Left lung (tissue), 14 donors: ENCODE measurements around the gene NME1. TPM values are rescaled to one million over a fixed set of nuclear protein-coding genes. Genes with fewer than 3 reads are reported as not detected.
A peak's percentile ranks its signal among the peaks of the same experiment; 100 is the strongest.
"Not testable (repeated sequence)": the region's sequence is repeated elsewhere in the genome, so short reads cannot be mapped to it uniquely, and the experiment has no call there.

Source experiments
- ATAC-seq: fragments of 200-7000 bp; cut with Tn5 transposase; one replicate; pipeline ENCODE4 v1.9.1; 2020; ENCODE audit warnings: moderate library complexity
- DNase-seq, 4 donors: peaks; one replicate each; pipeline ENCODE4 v3.0.0-alpha.2; 2013 to 2020
- H3K27ac ChIP-seq, 2 donors: fragments of 200-600 bp; sonication (generic) in 1 of 2; one replicate each; pipeline versions ENCODE4 v1.5.0 to v1.8.0; 2020 to 2021
- H3K27me3 ChIP-seq, 2 donors: fragments of 200-600 bp; sonication (generic) in 1 of 2; one replicate each; pipeline versions ENCODE4 v1.5.0 to v1.8.0; 2020 to 2021
- H3K36me3 ChIP-seq, 2 donors: fragments of 200-600 bp; sonication (generic) in 1 of 2; one replicate each; pipeline versions ENCODE4 v1.5.0 to v1.8.0; 2020 to 2021
- H3K4me1 ChIP-seq, 2 donors: fragments of 200-600 bp; one replicate each; pipeline ENCODE4 v1.8.0; 2021
- H3K4me3 ChIP-seq, 2 donors: fragments of 200-600 bp; sonication (generic) in 1 of 2; one replicate each; pipeline versions ENCODE4 v1.5.0 to v1.8.0; 2020 to 2021; ENCODE audit warnings: mild to moderate bottlenecking in 1 of 2
- H3K9me3 ChIP-seq, 2 donors: fragments of 200-600 bp; sonication (generic) in 1 of 2; one replicate each; pipeline versions ENCODE4 v1.5.0 to v1.8.0; 2020 to 2021
- intact Hi-C, 2 donors: fragments of 100-400 bp; cut with DNase I; formaldehyde crosslinking; loops; one replicate each; pipeline versions ENCODE4 v1.11.2 to v1.14.2; 2022
- long read RNA-seq, 12 donors: library from polyadenylated mRNA in 2 of 12; unstranded in 2 of 12; transcript quantifications; one replicate each; pipeline ENCODE4 v2.0.0 and lab custom pipeline, GENCODE V29; 2019 to 2026
- polyA plus RNA-seq, 6 donors: library from polyadenylated mRNA; unstranded; fragments of 120-200 nt; gene quantifications; one replicate each; pipeline ENCODE4 v1.2.1, GENCODE V29; 2013; ENCODE audit not compliant: insufficient read length in 6 of 6
- total RNA-seq, 2 donors: library from RNA; stranded (reverse); fragmentation: NEBNext Ultra II Directional; extraction: Animal tissue kit (Norgen Biotek cat#: 25700); gene quantifications; one replicate each; pipeline ENCODE4 v1.2.1, GENCODE V29; 2021
- TF ChIP-seq, protein P1 (sequence below), 2 donors: fragments of 200-600 bp; sonication (generic) in 1 of 2; IDR thresholded peaks; one replicate each; pipeline versions ENCODE4 v1.5.0 to v1.8.0; 2021; ENCODE audit warnings: antibody characterized with exemption in 2 of 2
- donor health status: DM: no; HTN: yes; CAD: no.
- donor health status: DM: no; HTN: no; CAD: no.

Gene NME1
- total RNA-seq (100 to 1,000 TPM in 1 of 2 donors, 10 to 100 TPM in 1; 66.8 to 131 TPM), polyA plus RNA-seq (10 to 100 TPM; 47.7 to 67.8 (median 54.6) TPM)
- long read RNA-seq, donor 1, transcript NME1-203 (5 exons, 940 nt) = major isoform, 109 of 127 reads
- long read RNA-seq, donor 1, partial matches to known transcripts = 15 of 127 reads
- long read RNA-seq, donor 1, other reads (novel, unspliced or antisense) = 0 of 127 reads
- long read RNA-seq, donor 2, transcript NME1-203 (5 exons, 940 nt) = major isoform, 106 of 136 reads
- long read RNA-seq, donor 2, partial matches to known transcripts = 28 of 136 reads
- long read RNA-seq, donor 2, other reads (novel, unspliced or antisense) = 0 of 136 reads
- long read RNA-seq, donor 3, transcript NME1-203 (5 exons, 940 nt) = major isoform, 106 of 117 reads
- long read RNA-seq, donor 3, partial matches to known transcripts = 8 of 117 reads
- long read RNA-seq, donor 3, other reads (novel, unspliced or antisense) = 0 of 117 reads
- long read RNA-seq, donor 4, transcript NME1-202 (6 exons, 986 nt) = minor isoform, 5 of 98 reads
- long read RNA-seq, donor 4, transcript NME1-203 (5 exons, 940 nt) = major isoform, 90 of 98 reads
- long read RNA-seq, donor 4, partial matches to known transcripts = 1 of 98 reads
- long read RNA-seq, donor 4, other reads (novel, unspliced or antisense) = 2 of 98 reads
- long read RNA-seq, donor 5, transcript NME1-203 (5 exons, 940 nt) = major isoform, 77 of 88 reads
- long read RNA-seq, donor 5, partial matches to known transcripts = 9 of 88 reads
- long read RNA-seq, donor 5, other reads (novel, unspliced or antisense) = 0 of 88 reads
- long read RNA-seq, donor 6, transcript NME1-203 (5 exons, 940 nt) = major isoform, 139 of 152 reads
- long read RNA-seq, donor 6, partial matches to known transcripts = 11 of 152 reads
- long read RNA-seq, donor 6, other reads (novel, unspliced or antisense) = 0 of 152 reads
- long read RNA-seq, donor 7, transcript NME1-203 (5 exons, 940 nt) = major isoform, 52 of 61 reads
- long read RNA-seq, donor 7, partial matches to known transcripts = 7 of 61 reads
- long read RNA-seq, donor 7, other reads (novel, unspliced or antisense) = 0 of 61 reads
- long read RNA-seq, donor 8, transcript NME1-203 (5 exons, 940 nt) = major isoform, 48 of 54 reads
- long read RNA-seq, donor 8, partial matches to known transcripts = 6 of 54 reads
- long read RNA-seq, donor 8, other reads (novel, unspliced or antisense) = 0 of 54 reads
- long read RNA-seq, donor 9 = 0 reads
- long read RNA-seq, donor 10, transcript NME1-203 (5 exons, 940 nt) = major isoform, 193 of 206 reads
- long read RNA-seq, donor 10, transcript NME1-202 (6 exons, 986 nt) = minor isoform, 7 of 206 reads
- long read RNA-seq, donor 10, partial matches to known transcripts = 2 of 206 reads
- long read RNA-seq, donor 10, other reads (novel, unspliced or antisense) = 3 of 206 reads
- long read RNA-seq, donor 11 = 0 reads
- long read RNA-seq, donor 12, transcript NME1-203 (5 exons, 940 nt) = major isoform, 47 of 47 reads
- long read RNA-seq, donor 12, partial matches to known transcripts = 0 of 47 reads
- long read RNA-seq, donor 12, other reads (novel, unspliced or antisense) = 0 of 47 reads

DNA sequence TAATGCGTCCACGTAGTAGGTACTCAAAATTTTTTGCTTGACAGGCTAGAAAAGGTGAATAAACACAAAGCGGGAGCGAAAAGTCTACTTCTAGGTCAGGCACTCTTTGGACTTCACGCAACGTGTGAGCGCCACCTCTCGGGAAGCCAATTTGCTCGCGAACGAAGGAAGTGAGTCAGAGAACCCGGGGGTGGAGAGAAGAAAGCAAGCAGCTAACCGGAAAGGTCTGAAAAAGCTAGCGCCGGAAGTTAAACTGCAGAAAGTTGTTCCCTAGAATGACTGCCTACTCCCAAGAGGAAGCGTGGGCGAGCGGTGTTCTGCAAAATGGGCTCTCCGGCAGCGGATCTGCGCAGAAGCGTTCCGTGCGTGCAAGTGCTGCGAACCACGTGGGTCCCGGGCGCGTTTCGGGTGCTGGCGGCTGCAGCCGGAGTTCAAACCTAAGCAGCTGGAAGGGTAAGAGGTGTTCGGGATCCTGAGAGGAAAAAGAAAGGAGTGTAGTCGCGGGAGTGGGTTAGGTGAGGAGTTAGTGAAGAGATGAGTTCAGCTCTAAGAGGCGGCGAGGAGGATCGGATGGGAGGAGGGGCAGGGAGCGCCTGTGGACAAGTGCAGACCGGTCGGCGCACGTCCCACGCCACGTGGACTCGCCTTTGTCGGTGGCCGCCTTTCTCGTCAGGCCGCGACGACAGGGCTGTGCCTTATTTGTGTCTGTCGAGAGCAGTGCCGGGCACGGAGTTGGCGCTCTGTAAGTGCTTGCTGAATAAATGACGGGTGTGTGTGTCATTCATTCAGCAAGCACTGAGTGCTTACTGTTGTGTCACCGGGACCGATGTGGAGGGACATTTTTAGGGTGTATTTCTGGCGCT is at the start of gene NME1:
Gene NME1 (plus strand): TSS at position 350 of the 863 bp plus-strand sequence. CDS start 2,096 bp downstream, outside the sequence.
- peak; percentile 96 for ATAC-seq
- no peaks in the 10 kb centered on the region for H3K9me3 ChIP-seq
- H3K36me3 ChIP-seq = peaks cover 0 to 26% of the 10 kb centered on the region in 2 donors
- H3K27me3 ChIP-seq = no peaks in the 10 kb centered on the region
- TF ChIP-seq, protein P1, sequence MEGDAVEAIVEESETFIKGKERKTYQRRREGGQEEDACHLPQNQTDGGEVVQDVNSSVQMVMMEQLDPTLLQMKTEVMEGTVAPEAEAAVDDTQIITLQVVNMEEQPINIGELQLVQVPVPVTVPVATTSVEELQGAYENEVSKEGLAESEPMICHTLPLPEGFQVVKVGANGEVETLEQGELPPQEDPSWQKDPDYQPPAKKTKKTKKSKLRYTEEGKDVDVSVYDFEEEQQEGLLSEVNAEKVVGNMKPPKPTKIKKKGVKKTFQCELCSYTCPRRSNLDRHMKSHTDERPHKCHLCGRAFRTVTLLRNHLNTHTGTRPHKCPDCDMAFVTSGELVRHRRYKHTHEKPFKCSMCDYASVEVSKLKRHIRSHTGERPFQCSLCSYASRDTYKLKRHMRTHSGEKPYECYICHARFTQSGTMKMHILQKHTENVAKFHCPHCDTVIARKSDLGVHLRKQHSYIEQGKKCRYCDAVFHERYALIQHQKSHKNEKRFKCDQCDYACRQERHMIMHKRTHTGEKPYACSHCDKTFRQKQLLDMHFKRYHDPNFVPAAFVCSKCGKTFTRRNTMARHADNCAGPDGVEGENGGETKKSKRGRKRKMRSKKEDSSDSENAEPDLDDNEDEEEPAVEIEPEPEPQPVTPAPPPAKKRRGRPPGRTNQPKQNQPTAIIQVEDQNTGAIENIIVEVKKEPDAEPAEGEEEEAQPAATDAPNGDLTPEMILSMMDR (IDR thresholded peaks at IDR 0.05) = peak; percentile 46 to 74
- peaks cover 8 to 26% of the 10 kb centered on the region in 2 donors for H3K4me1 ChIP-seq
- H3K27ac ChIP-seq = peak within 1 kb of the TSS; percentile 90 to 91
- H3K4me3 ChIP-seq = peak within 1 kb of the TSS; percentile 65 to 67
- peak; percentile 95 to 99 (median 97) for DNase-seq
- intact Hi-C loops = loop anchor here in 1 of 2 donors (5.0 kb wide), 1 partner anchor 151 kb away; no protein-coding TSS in a partner anchor

DNA sequence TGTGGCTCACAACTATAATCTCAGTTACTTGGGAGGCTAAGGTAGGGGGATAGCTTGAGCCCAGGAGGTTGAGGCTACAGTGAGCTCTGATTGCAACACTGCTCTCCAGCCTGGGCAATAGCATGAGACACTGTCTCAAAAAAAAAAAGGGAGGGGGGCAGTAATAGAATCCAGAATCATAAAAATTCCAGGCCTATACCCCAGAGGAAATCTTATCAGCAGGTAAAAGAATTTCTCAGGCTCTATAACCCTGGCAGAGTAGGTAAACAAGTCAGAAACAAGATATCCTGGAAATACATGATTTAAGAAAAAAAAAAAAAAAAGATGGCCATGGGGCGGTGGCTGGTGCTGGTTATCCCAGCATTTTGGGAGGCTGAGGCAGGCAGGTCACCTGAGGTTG is 45.6 kb upstream of the NME1 start:
- Histone ChIP-seq H3K27ac (peak overlapping the region in 1 of 2 donors; percentile 62), H3K4me1 (peaks cover 13 to 50% of the 10 kb centered on the region in 2 donors), H3K27me3 (no peaks in the 10 kb centered on the region), H3K36me3 (peaks cover 0 to 4% of the 10 kb centered on the region in 2 donors), H3K4me3 (no peak overlapping the region), H3K9me3 (no peaks in the 10 kb centered on the region)
- TF ChIP-seq, protein P1 (IDR thresholded peaks at IDR 0.05) = no peak
- DNase-seq = no peak
- intact Hi-C loops = no loop called here
- ATAC-seq = peak; percentile 8

DNA sequence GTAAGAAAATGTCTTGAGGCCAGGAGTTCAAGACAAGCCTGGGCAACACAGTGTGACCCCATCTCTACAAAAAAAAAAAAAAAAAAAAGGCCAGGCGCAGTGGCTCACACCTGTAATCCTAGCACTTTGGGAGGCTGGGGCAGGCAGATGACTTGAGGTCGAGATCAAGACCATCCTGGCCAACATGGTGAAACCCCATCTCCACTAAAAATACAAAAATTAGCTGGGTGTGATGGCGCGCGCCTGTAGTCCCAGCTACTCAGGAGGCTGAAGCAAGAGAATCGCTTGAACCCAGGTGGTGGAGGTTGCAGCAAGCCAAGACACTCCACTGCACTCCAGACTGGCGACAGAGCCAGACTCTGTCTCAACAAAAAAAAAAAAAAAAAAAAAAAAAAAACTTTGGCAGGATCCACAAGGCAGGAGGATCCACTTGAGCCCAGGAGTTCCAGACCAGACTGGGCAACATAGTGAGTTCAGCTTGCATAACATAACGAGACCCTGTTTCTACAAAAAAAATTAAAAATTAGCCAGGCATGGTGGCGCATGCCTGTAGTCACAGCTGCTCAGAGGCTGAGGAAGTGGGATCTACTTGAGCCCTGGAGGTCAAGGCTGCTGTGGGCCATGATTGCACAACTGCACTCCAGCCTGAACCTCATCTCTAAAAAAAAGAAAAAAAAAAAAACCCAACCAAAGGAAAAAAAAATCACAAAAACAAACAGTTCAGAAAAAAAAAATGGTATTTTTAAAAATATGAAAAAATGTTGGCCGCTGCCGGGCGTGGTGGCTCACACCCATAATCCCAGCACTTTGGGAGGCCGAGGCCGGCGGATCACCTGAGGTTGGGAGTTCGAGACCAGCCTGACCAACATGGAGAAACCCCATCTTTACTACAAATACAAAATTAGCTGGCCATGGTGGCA is 40.8 kb upstream of the NME1 start:
- intact Hi-C loops, H3K4me3 ChIP-seq, H3K9me3 ChIP-seq, H3K27me3 ChIP-seq, H3K36me3 ChIP-seq: not testable (repeated sequence)
- peak overlapping the region; percentile 45 to 56 for H3K27ac ChIP-seq
- peaks cover 10 to 52% of the 10 kb centered on the region in 2 donors for H3K4me1 ChIP-seq
- ATAC-seq (peak; percentile 89), DNase-seq (peak in 2 of 4 donors; percentile 70 to 79)

DNA sequence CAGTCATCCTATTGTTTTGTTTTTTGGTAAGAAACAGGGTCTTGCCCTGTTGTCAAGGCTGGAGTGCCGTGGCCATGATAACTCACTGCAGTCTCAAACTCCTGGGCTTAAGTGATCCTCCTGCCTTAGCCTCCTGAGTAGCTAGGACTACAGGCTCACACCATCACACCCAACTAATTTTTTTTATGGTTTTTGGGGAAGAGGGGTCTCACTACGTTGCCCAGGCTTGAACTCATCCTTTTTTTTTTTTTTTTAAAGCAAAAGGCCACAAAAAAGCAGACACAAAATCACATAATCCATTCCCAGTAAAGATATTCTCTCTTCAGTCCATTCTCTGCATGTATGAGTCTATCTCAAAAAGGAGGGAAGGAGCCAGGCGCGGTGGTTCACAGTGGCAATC is 38.2 kb upstream of the NME1 start:
- intact Hi-C loops = no loop called here
- no peak for ATAC-seq
- TF ChIP-seq, protein P1 (IDR thresholded peaks at IDR 0.05) = no peak
- H3K27me3 ChIP-seq = no peaks in the 10 kb centered on the region
- H3K4me1 ChIP-seq = peaks cover 21 to 63% of the 10 kb centered on the region in 2 donors
- no peaks in the 10 kb centered on the region for H3K36me3 ChIP-seq
- no peaks in the 10 kb centered on the region for H3K9me3 ChIP-seq
- no peak for DNase-seq
- H3K27ac ChIP-seq = no peak overlapping the region
- no peak overlapping the region for H3K4me3 ChIP-seq
